Fibroblast of villous mesenchyme (primary cell): ENCODE measurements around the gene MRPL4. TPM values are rescaled to one million over a fixed set of nuclear protein-coding genes. Genes with fewer than 3 reads are reported as not detected.

Experiments
- DNase-seq: peaks from one replicate; pipeline ENCODE4 v3.0.0-alpha.2; 2010; ENCODE audit warnings: low read depth
- H3K4me3 ChIP-seq: 2 replicates; pipeline ENCODE4 v1.5.1; 2011; ENCODE audit warnings: low read depth, mild to moderate bottlenecking, low read length
- CTCF ChIP-seq: IDR thresholded peaks from 2 replicates; pipeline ENCODE4 v1.5.1; 2012; ENCODE audit warnings: low read depth, mild to moderate bottlenecking, low read length; ENCODE audit not compliant: insufficient read depth
- total RNA-seq: library from RNA; depleted of rRNA; stranded (reverse); fragments of >200 nt; gene quantifications from 2 replicates; pipeline ENCODE4 v1.2.3, GENCODE V29; 2012

The MRPL4 gene
- total RNA-seq, 1 donor, result 42.3 TPM

DNA sequence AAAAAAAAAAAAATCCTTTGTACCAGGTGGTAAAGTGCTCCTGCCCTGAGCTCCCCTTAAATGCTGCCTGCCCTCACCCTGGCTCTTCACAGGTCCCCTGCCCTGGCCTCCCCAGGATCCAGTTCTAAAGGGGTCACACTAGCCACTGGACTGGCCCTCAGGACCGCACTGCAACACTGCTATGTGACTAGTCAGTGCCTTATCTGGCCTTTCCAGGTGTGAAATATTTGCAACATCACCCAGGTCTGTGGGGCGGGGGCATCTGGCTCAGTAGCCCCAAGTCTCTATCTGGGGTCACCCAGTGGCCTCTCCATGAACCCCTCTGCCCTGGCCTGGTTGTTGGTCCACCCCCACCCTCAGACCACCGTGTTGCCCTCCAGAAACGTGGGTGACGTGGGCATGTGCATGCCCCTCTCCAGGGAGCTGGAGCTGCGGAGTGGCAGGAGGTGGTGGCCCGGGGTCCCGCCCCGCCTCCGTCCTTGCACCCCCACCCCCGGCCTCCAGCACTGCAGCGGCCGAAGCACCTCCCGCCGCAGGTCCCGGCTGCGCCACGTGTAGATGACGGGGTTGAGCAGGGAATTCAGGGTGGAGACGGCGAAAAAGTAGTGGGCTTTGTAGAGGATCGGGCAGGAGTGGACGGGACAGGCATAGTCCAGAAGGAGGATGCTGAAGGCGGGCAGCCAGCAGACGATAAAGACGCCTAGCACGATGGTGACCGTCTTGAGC is 28.4 kb upstream of the MRPL4 start:
- DNase-seq, result no peak
- H3K4me3 ChIP-seq, result no peak overlapping the region
- TF ChIP-seq CTCF, result no peak

GRCh38 chr19:10224337-10224736 is 27.7 kb upstream of the MRPL4 start:
- no peak for TF ChIP-seq CTCF
- no peak for DNase-seq
- no peak overlapping the region for H3K4me3 ChIP-seq

DNA sequence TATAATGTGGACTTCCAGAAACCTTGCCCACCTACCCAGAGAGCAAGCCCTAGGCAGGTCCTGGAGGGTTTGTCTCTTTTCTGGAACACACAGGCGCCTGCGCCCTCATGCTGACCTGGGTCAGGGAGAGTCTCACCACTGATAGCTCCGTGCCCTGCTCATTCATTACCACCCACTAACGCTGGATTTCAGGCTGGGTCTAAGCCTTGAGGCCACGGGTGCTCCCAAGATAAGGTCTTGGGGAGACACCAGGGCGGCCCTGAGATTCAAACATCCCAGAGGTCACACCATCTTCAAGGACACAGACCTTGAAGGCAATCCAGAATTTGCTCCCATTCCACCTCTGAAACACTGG is 26.0 kb upstream of the MRPL4 start:
- no peak for TF ChIP-seq CTCF
- no peak for DNase-seq
- no peak overlapping the region for H3K4me3 ChIP-seq

GRCh38 chr19:10226376-10227025 is 25.5 kb upstream of the MRPL4 start:
- peak; percentile 93 for DNase-seq
- no peak for TF ChIP-seq CTCF
- H3K4me3 ChIP-seq, result no peak overlapping the region

GRCh38 chr19:10227026-10227971 is 24.7 kb upstream of the MRPL4 start:
- peak; percentile 21 for DNase-seq
- TF ChIP-seq CTCF, result no peak
- peak overlapping the region; percentile 32 for H3K4me3 ChIP-seq

DNA sequence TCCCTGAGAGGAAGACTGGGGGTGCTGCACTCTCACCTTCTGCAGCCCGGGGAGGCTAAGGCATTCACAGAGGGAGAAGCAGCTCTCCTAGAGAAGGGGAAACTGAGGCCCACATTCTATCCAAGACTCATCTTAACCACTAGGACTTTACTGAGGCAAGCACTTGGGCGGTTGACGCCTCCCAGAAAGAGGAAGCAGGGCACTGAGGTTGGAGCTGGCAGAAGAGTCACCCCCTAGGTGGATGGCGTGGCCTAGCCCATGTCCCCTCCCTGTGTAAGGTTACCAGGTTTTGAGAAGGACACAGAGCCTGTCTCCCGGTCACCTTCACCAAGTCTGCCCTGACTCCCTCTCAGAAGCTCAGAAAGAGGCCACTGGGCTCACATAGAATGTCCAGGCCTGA is 23.6 kb upstream of the MRPL4 start:
- DNase-seq, result no peak
- TF ChIP-seq CTCF, result no peak
- H3K4me3 ChIP-seq, result no peak overlapping the region
